WTC11 (cell line): ENCODE data around the gene MIER3. TPM values are rescaled to one million over a fixed set of nuclear protein-coding genes. Genes with fewer than 3 reads are reported as not detected.

ENCODE experiments used
- ATAC-seq: fragments of 200-7000 bp; cut with Tn5 transposase; 2 replicates; pipeline ENCODE4 v1.10.0; 2021; ENCODE audit warnings: mild to moderate bottlenecking, moderate library complexity
- CTCF ChIA-PET: fragments of 300-600 bp; sonication (Branson Sonifier 250); formaldehyde crosslinking; loops from one replicate; lab custom pipeline; 2021; ENCODE audit warnings: antibody characterized with exemption; lab: Charles Lee
- POLR2A ChIA-PET: fragments of 350-600 bp; sonication (Branson Sonifier 250); formaldehyde crosslinking; loops from one replicate; lab custom pipeline; 2021; ENCODE audit warnings: antibody characterized with exemption; lab: Charles Lee
- DNase-seq: peaks from one replicate; pipeline ENCODE4 v3.0.0; 2021; ENCODE audit warnings: low spot score
- H3K27ac Mint-ChIP-seq: 2 replicates; pipeline ENCODE4 v1.8.0; 2021; ENCODE audit warnings: mixed read lengths
- H3K27me3 Mint-ChIP-seq: 2 replicates; pipeline ENCODE4 v1.8.0; 2021; ENCODE audit warnings: low read depth, mild to moderate bottlenecking, moderate library complexity, mixed read lengths
- H3K36me3 Mint-ChIP-seq: 2 replicates; pipeline ENCODE4 v1.8.0; 2021; ENCODE audit warnings: mixed read lengths
- H3K4me1 Mint-ChIP-seq: 2 replicates; pipeline ENCODE4 v1.8.0; 2022; ENCODE audit warnings: mixed read lengths
- H3K4me3 Mint-ChIP-seq: 2 replicates; pipeline ENCODE4 v1.8.0; 2021; ENCODE audit warnings: mild to moderate bottlenecking, moderate library complexity, mixed read lengths
- H3K9me3 Mint-ChIP-seq: 2 replicates; pipeline ENCODE4 v1.8.0; 2021; ENCODE audit warnings: mixed read lengths
- AR ChIP-seq: fragments of 250-450 bp; sonication (Bioruptor Pico); IDR thresholded peaks from 2 replicates; pipeline ENCODE4 v1.9.0; 2021; ENCODE audit warnings: mild to moderate bottlenecking
- ATF2 ChIP-seq: sonication (generic); formaldehyde crosslinking; IDR thresholded peaks from 2 replicates; pipeline ENCODE4 v1.8.1; 2022; ENCODE audit warnings: low read depth, missing genetic modification reagents, borderline replicate concordance
- CBFB ChIP-seq: sonication (generic); formaldehyde crosslinking; IDR thresholded peaks from 2 replicates; pipeline ENCODE4 v1.8.1; 2022; ENCODE audit warnings: mild to moderate bottlenecking, low read depth, missing genetic modification reagents
- ELF4 ChIP-seq: sonication (generic); formaldehyde crosslinking; IDR thresholded peaks from 2 replicates; pipeline ENCODE4 v1.8.1; 2022; ENCODE audit warnings: low read depth, mild to moderate bottlenecking, moderate library complexity, missing genetic modification reagents
- FOXJ3 ChIP-seq: sonication (generic); formaldehyde crosslinking; IDR thresholded peaks from 2 replicates; pipeline ENCODE4 v1.9.0; 2021; ENCODE audit warnings: missing genetic modification reagents, mild to moderate bottlenecking, borderline replicate concordance
- FOXK1 ChIP-seq: sonication (generic); formaldehyde crosslinking; IDR thresholded peaks from 2 replicates; pipeline ENCODE4 v1.8.0; 2022; ENCODE audit warnings: mild to moderate bottlenecking, moderate library complexity, missing genetic modification reagents
- IRF2 ChIP-seq: sonication (generic); formaldehyde crosslinking; IDR thresholded peaks from 2 replicates; pipeline ENCODE4 v1.8.0; 2022; ENCODE audit warnings: low read depth, missing genetic modification reagents, borderline replicate concordance
- JUN ChIP-seq: sonication (generic); formaldehyde crosslinking; IDR thresholded peaks from 2 replicates; pipeline ENCODE4 v1.8.0; 2023; ENCODE audit warnings: mild to moderate bottlenecking, missing genetic modification reagents
- NR1H2 ChIP-seq: sonication (generic); formaldehyde crosslinking; IDR thresholded peaks from 2 replicates; pipeline ENCODE4 v1.9.0; 2021; ENCODE audit warnings: mild to moderate bottlenecking, moderate library complexity, missing genetic modification reagents
- TCF7 ChIP-seq: sonication (generic); formaldehyde crosslinking; IDR thresholded peaks from 2 replicates; pipeline ENCODE4 v1.8.0; 2022; ENCODE audit warnings: mild to moderate bottlenecking, low read depth, missing genetic modification reagents, moderate library complexity
- ZNF396 ChIP-seq: fragments of 250-450 bp; sonication (Bioruptor Pico); IDR thresholded peaks from 2 replicates; pipeline ENCODE4 v1.8.0; 2021; ENCODE audit warnings: mild to moderate bottlenecking, moderate library complexity, borderline replicate concordance
- ZNF423 ChIP-seq: fragments of 250-450 bp; sonication (Bioruptor Pico); IDR thresholded peaks from 2 replicates; pipeline ENCODE4 v2.1.2; 2022; ENCODE audit warnings: mild to moderate bottlenecking, moderate library complexity
- ZNF425 ChIP-seq: fragments of 250-450 bp; sonication (Bioruptor Pico); conservative IDR thresholded peaks from 2 replicates; pipeline ENCODE4 v1.9.0; 2021; ENCODE audit warnings: mild to moderate bottlenecking
- ZNF512 ChIP-seq: sonication (generic); formaldehyde crosslinking; IDR thresholded peaks from 2 replicates; pipeline ENCODE4 v1.8.1; 2022; ENCODE audit warnings: missing genetic modification reagents, borderline replicate concordance
- ZNF671 ChIP-seq: fragments of 250-450 bp; sonication (Bioruptor Pico); IDR thresholded peaks from 2 replicates; pipeline ENCODE4 v1.8.0; 2021; ENCODE audit warnings: mild to moderate bottlenecking
- total RNA-seq: library from RNA; stranded (reverse); gene quantifications from 3 replicates; pipeline ENCODE4 v1.2.3, GENCODE V29; 2021

MIER3 gene
- total RNA-seq, 1 experiment from 2014 or later: 27.8 TPM

- no peak for TF ChIP-seq ZNF425
- no peak for TF ChIP-seq ZNF671 (CRISPR knock-in tag)
- TF ChIP-seq IRF2 (CRISPR knock-in tag): no peak
- TF ChIP-seq ATF2: no peak
- TF ChIP-seq CBFB (CRISPR knock-in tag): no peak
- TF ChIP-seq ZNF423 (CRISPR knock-in tag): no peak
- TF ChIP-seq FOXJ3 (CRISPR knock-in tag): no peak
- no peak for TF ChIP-seq FOXK1 (CRISPR knock-in tag)
- TF ChIP-seq TCF7: no peak
- TF ChIP-seq NR1H2 (CRISPR knock-in tag): no peak
These were observed 78.9 kb downstream of the MIER3 start (continued) for GRCh38 chr5:56873056-56873455.

- ATAC-seq: no peak
- H3K27me3 Mint-ChIP-seq: no peaks in the 10 kb centered on the region
These were observed 80.1 kb downstream of the MIER3 start for GRCh38 chr5:56871777-56872176.

More at GRCh38 chr5:56871777-56872176, 80.1 kb downstream of the MIER3 start:
- ChIA-PET POLR2A (no interaction called here), CTCF (interaction anchor here (0.7 kb wide), 1 partner anchor 601 kb away, joined by 3 read pairs; no protein-coding TSS in a partner anchor)
- Mint-ChIP-seq H3K36me3 (peaks cover 35% of the 10 kb centered on the region), H3K4me3 (no peak overlapping the region), H3K9me3 (no peaks in the 10 kb centered on the region), H3K4me1 (no peaks in the 10 kb centered on the region)
- DNase-seq: no peak
- TF ChIP-seq FOXJ3 (CRISPR knock-in tag) (no peak), ELF4 (CRISPR knock-in tag) (no peak), ZNF512 (no peak), NR1H2 (CRISPR knock-in tag) (no peak), JUN (CRISPR knock-in tag) (no peak), ZNF396 (CRISPR knock-in tag) (no peak), AR (CRISPR knock-in tag) (no peak), TCF7 (no peak)
- TF ChIP-seq, all 79 proteins: peak for 0
- no peak overlapping the region for H3K27ac Mint-ChIP-seq

Other genes starting within 250 kb of the MIER3 start
- gene MAP3K1, start 136.6 kb downstream of the MIER3 start, total RNA-seq: 13.1 to 16.3 TPM (median 13.9 TPM) in 3 replicates
- 6.7 to 9.5 TPM (median 8.1 TPM) in 3 replicates for gene SETD9, start 42.5 kb downstream of the MIER3 start, total RNA-seq
- gene GPBP1, start 221.9 kb upstream of the MIER3 start, total RNA-seq: 100 to 106 TPM (median 104 TPM) in 3 replicates